Psoas muscle (tissue), 8 donors: ENCODE data around the gene TAPT1. TPM values are rescaled to one million over a fixed set of nuclear protein-coding genes. Genes with fewer than 3 reads are reported as not detected.

Experiments
- ATAC-seq, 4 donors: fragments of 200-7000 bp; cut with Tn5 transposase; one replicate each; pipeline ENCODE4 v1.9.1; 2020; ENCODE audit warnings: moderate library complexity in 3 of 4, mild to moderate bottlenecking in 2 of 4
- DNase-seq, 2 donors: peaks; one replicate each; pipeline ENCODE4 v3.0.0-alpha.2; 2020
- H3K27ac ChIP-seq: fragments of 200-600 bp; one replicate; pipeline ENCODE4 v1.8.0; 2022
- H3K27me3 ChIP-seq, 3 donors: fragments of 200-600 bp in 1 of 3; one replicate each; pipeline versions ENCODE4 v1.6.1 to v1.8.0; 2013 to 2022; ENCODE audit warnings: low read length in 2 of 3, mild to moderate bottlenecking in 2 of 3, moderate library complexity in 1 of 3; ENCODE audit not compliant: insufficient read depth in 3 of 3
- H3K36me3 ChIP-seq, 2 donors: fragments of 200-600 bp in 1 of 2; one replicate each; pipeline versions ENCODE4 v1.6.1 to v1.8.0; 2013 to 2022; ENCODE audit warnings: low read depth in 1 of 2, mild to moderate bottlenecking in 1 of 2, moderate library complexity in 1 of 2; ENCODE audit not compliant: insufficient read depth in 1 of 2
- H3K4me1 ChIP-seq: fragments of 200-600 bp; one replicate; pipeline ENCODE4 v1.8.0; 2022
- H3K4me3 ChIP-seq: fragments of 200-600 bp; one replicate; pipeline ENCODE4 v1.8.0; 2022; ENCODE audit warnings: mild to moderate bottlenecking
- H3K9me3 ChIP-seq: fragments of 200-600 bp; one replicate; pipeline ENCODE4 v1.8.0; 2022
- WGBS, 3 donors: extraction: QIAGEN DNeasy Blood & Tissue Kit; methylation state at CpG; one replicate each; pipeline versions ENCODE4 v1.1.6 to v1.1.7; 2013; 5-methylcytosine and 5-hydroxymethylcytosine counted together
- intact Hi-C, 2 donors: fragments of 100-400 bp; cut with DNase I; formaldehyde crosslinking; loops; one replicate each; pipeline versions ENCODE4 v1.11.0 to v1.14.2; 2022
- polyA plus RNA-seq, 3 donors: library from polyadenylated mRNA; stranded (reverse); fragments of 200-250 nt; gene quantifications; one replicate each; pipeline ENCODE4 v1.2.3, GENCODE V29; 2013
- total RNA-seq, 4 donors: library from RNA; stranded (reverse); fragmentation: NEBNext Ultra II Directional in 2 of 4; extraction: Animal tissue kit (Norgen Biotek cat#: 25700) in 2 of 4; gene quantifications; one replicate each; pipeline versions ENCODE4 v1.2.1 to v1.2.4, GENCODE V29; 2021 to 2023
- TF ChIP-seq, protein P1 (sequence below): fragments of 200-600 bp; IDR thresholded peaks from one replicate; pipeline ENCODE4 v1.8.0; 2022; ENCODE audit warnings: antibody characterized with exemption
- donor health status: healthy with polysubstance abuse.
- donor health status: DM: no; HTN: no; CAD: no; lungs with moderate emphysema.
- donor health status: Bipolar disorder and iron deficiency.
- donor health status: healthy.
- donor health status: DM: yes; HTN: yes; CAD: no.
- donor health status: DM: no; HTN: no; CAD: no.
- donor health status: DM: no; HTN: no; CAD: no.
- donor health status: DM: yes; HTN: yes; CAD: no.

Gene TAPT1
- total and polyA plus RNA-seq, 7 donors, result 14.2 to 101 (median 46.9) TPM

DNA sequence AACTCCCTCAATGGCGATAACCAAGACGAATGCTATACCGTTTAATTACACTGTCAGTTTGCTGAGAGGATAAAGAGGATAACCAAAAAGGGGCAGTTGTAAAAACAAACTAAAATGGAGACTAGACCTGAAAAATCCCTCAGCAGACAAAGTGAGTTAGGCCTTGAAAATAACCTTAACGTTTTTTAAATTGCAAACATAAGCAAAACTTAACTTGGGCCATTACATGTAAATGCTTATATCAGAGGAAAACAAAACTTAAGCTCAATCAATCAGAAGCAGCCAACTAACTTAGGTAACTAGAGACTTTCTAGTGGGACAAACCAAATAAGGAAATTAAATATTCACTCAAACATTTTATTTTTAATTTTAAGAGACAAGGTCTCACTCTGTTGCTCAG, 17.0 kb upstream of the TAPT1 start:
- Histone ChIP-seq H3K27me3 (no peaks in the 10 kb centered on the region), H3K4me3 (no peak overlapping the region), H3K4me1 (no peaks in the 10 kb centered on the region), H3K36me3 (no peaks in the 10 kb centered on the region), H3K9me3 (no peaks in the 10 kb centered on the region), H3K27ac (no peak overlapping the region)
- ATAC-seq (no peak), DNase-seq (no peak)
- TF ChIP-seq, protein P1, sequence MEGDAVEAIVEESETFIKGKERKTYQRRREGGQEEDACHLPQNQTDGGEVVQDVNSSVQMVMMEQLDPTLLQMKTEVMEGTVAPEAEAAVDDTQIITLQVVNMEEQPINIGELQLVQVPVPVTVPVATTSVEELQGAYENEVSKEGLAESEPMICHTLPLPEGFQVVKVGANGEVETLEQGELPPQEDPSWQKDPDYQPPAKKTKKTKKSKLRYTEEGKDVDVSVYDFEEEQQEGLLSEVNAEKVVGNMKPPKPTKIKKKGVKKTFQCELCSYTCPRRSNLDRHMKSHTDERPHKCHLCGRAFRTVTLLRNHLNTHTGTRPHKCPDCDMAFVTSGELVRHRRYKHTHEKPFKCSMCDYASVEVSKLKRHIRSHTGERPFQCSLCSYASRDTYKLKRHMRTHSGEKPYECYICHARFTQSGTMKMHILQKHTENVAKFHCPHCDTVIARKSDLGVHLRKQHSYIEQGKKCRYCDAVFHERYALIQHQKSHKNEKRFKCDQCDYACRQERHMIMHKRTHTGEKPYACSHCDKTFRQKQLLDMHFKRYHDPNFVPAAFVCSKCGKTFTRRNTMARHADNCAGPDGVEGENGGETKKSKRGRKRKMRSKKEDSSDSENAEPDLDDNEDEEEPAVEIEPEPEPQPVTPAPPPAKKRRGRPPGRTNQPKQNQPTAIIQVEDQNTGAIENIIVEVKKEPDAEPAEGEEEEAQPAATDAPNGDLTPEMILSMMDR, result no peak
- intact Hi-C loops, result no loop called here
- 87 to 91% (median 90%) methylated on average over 4 of the region's 4 CpGs for WGBS, 3 donors

DNA sequence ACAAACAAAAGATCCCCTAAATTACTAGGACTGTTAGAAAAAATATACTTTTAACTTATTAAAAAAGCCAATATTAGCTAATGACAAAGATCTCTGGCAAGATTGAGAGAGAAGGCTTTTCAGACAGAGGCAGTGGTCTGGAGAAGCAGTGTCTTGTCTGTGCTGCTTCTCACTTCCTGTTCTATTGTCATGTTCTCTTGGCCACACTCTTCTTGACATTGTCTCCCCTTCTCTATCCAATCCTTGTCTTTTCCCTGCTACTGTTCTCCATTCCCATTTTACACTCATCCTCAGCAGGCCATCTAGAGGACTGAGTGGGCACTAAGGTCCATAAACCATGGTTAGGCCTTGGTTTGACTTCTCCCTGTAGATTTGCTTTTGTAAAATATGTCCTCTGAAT, 14.0 kb upstream of the TAPT1 start:
- Histone ChIP-seq H3K4me1 (no peaks in the 10 kb centered on the region), H3K36me3 (no peaks in the 10 kb centered on the region), H3K9me3 (no peaks in the 10 kb centered on the region), H3K4me3 (no peak overlapping the region), H3K27me3 (no peaks in the 10 kb centered on the region), H3K27ac (no peak overlapping the region)
- ATAC-seq, result no peak
- TF ChIP-seq, protein P1, result no peak
- intact Hi-C loops, result no loop called here
- DNase-seq, result no peak

DNA sequence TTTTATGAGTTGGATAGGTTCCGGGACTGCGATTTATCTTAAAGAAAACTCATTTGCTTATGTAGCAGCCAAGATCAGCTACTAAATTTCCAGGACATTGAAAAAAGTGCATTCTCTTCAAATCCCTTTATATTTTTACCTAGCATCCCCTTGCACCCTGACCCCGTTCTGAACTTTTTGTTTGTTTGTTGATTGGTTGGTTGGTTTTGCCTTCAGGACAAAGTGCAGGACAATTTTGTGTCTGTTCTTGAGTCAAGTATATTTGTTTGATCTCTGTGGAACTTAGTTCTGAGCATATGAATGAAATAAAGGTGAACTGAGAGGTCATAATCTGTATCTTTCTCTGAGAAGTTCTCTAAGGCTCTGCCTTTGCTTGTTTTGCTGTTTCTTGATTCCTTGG, 12.8 kb upstream of the TAPT1 start:
- TF ChIP-seq, protein P1, result no peak
- H3K4me1 ChIP-seq, result no peaks in the 10 kb centered on the region
- no peak overlapping the region for H3K4me3 ChIP-seq
- no peak for DNase-seq
- no peak overlapping the region for H3K27ac ChIP-seq
- no peaks in the 10 kb centered on the region for H3K36me3 ChIP-seq
- intact Hi-C loops, result no loop called here
- ATAC-seq, result no peak
- no peaks in the 10 kb centered on the region for H3K27me3 ChIP-seq
- WGBS, 3 donors, result 97 to 98% (median 98%) methylated on average over 3 of the region's 3 CpGs
- no peaks in the 10 kb centered on the region for H3K9me3 ChIP-seq

DNA sequence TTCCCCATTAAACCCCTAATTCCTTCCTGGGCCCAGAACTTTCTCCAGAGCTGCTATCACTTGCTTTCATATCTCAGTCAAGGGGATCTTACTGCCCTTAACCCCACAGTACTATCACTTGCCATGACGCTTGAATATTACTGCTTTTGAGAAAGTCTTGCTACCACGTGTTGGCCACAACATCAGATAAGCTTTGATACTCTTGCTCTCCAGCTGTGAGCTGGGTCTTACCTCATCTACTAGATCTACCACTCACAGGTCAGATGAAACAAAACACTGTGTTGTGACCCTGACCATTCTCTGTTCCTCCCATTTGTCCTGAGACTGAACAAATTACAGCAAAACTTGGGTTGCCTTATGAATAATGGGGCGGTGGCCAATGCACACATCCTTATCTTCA, 12.1 kb upstream of the TAPT1 start:
- H3K9me3 ChIP-seq, result no peaks in the 10 kb centered on the region
- TF ChIP-seq, protein P1, result no peak
- H3K27me3 ChIP-seq, result no peaks in the 10 kb centered on the region
- no peaks in the 10 kb centered on the region for H3K36me3 ChIP-seq
- no peak overlapping the region for H3K27ac ChIP-seq
- no peak overlapping the region for H3K4me3 ChIP-seq
- H3K4me1 ChIP-seq, result no peaks in the 10 kb centered on the region
- no peak for DNase-seq
- 91 to 96% (median 92%) methylated on average over 3 of the region's 3 CpGs for WGBS, 3 donors
- intact Hi-C loops, result no loop called here
- ATAC-seq, result no peak

DNA sequence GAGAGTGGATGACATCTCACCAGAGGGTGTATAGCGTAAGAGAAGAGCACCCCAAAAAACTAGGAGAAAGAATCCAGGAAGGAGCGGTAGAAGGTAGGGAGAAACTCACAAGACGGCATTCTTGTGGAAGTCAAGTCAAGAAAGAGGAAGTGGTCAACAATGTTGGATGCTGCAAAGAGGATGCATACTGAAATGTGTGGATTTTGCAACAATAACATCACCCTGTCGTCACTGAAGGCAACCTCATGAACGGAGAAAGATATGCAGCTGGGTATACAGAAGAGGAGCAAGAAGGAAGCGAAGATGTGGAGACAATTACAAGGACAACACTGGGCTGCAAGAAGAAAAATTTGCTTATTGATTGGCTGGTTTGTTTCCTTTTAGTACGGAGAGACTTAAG, 11.4 kb upstream of the TAPT1 start:
- intact Hi-C loops, result no loop called here
- Histone ChIP-seq H3K36me3 (no peaks in the 10 kb centered on the region), H3K27ac (no peak overlapping the region), H3K9me3 (no peaks in the 10 kb centered on the region), H3K4me1 (no peaks in the 10 kb centered on the region), H3K27me3 (no peaks in the 10 kb centered on the region), H3K4me3 (no peak overlapping the region)
- DNase-seq, result no peak
- ATAC-seq, result no peak
- TF ChIP-seq, protein P1, result no peak
- 90 to 93% (median 92%) methylated on average over 7 of the region's 7 CpGs for WGBS, 3 donors
